Transverse colon (tissue), 4 donors: Measurements from ENCODE around the gene NDE1. TPM values are rescaled to one million over a fixed set of nuclear protein-coding genes. Genes with fewer than 3 reads are reported as not detected.

ENCODE experiments used
- DNase-seq: peaks from one replicate; pipeline ENCODE4 v3.0.0-alpha.2; 2019
- H3K27ac ChIP-seq, 4 donors: fragments of 200-600 bp; sonication (generic); 2 replicates each; pipeline ENCODE4 v1.5.1; 2016 to 2018; ENCODE audit warnings: inconsistent platforms in 4 of 4
- H3K27me3 ChIP-seq: fragments of 200-600 bp; sonication (generic); 2 replicates; pipeline ENCODE4 v1.5.1; 2017; ENCODE audit warnings: inconsistent platforms
- H3K36me3 ChIP-seq, 4 donors: fragments of 200-600 bp; sonication (generic); 2 replicates each; pipeline ENCODE4 v1.5.1; 2017 to 2019; ENCODE audit warnings: inconsistent platforms in 4 of 4
- H3K4me1 ChIP-seq, 4 donors: fragments of 200-600 bp; sonication (generic); 2 replicates each; pipeline ENCODE4 v1.5.1; 2017 to 2020; ENCODE audit warnings: inconsistent platforms in 4 of 4
- H3K4me3 ChIP-seq, 4 donors: fragments of 200-600 bp; sonication (generic); 1 replicate in 1 of 4; 2 replicates in 3 of 4; pipeline versions ENCODE4 v1.5.1 to v1.6.1; 2017 to 2019; ENCODE audit warnings: inconsistent platforms in 4 of 4
- H3K9me3 ChIP-seq, 2 donors: fragments of 200-600 bp; sonication (generic); 2 replicates each; pipeline ENCODE4 v1.5.1; 2017 to 2019; ENCODE audit warnings: inconsistent platforms in 2 of 2
- EP300 ChIP-seq: sonication (generic); formaldehyde crosslinking; IDR thresholded peaks from one replicate; pipeline ENCODE4 v1.6.1; 2017; ENCODE audit warnings: antibody characterized with exemption, low read depth
- POLR2A ChIP-seq: fragments of 450-650 bp; IDR thresholded peaks from one replicate; pipeline ENCODE4 v1.6.1; 2016; ENCODE audit warnings: antibody characterized with exemption, mild to moderate bottlenecking, moderate library complexity
- POLR2AphosphoS5 ChIP-seq, 3 donors: sonication (generic); formaldehyde crosslinking; IDR thresholded peaks; one replicate each; pipeline ENCODE4 v1.6.1; 2016; ENCODE audit warnings: antibody characterized with exemption in 3 of 3
- whole genome bisulfite sequencing, 2 donors: methylation state at CpG; one replicate each; pipeline ENCODE4 v1.1.5; 2018; ENCODE audit warnings: low coverage in 1 of 2; 5-methylcytosine and 5-hydroxymethylcytosine counted together
- in situ Hi-C, 4 donors: fragments of 200-750 bp; cut with MboI; loops; one replicate each; pipeline versions ENCODE4 v1.15.0 to v1.15.1; 2017; ENCODE audit warnings: low sequenced_read_pairs in 3 of 4, low pct_ligation_motif_present in 1 of 4, low pct_unique_long_range_greater_than_20kb in 1 of 4
- intact Hi-C: fragments of 100-400 bp; cut with DNase I; formaldehyde crosslinking; loops from one replicate; pipeline ENCODE4 v1.15.1; 2023; ENCODE audit warnings: low total_unique reads
- total RNA-seq, 4 donors: library from RNA; depleted of rRNA; stranded (reverse); fragments of >200 nt; gene quantifications; one replicate each; pipeline ENCODE4 v1.1.0, GENCODE V29; 2016
- TF ChIP-seq, protein P1 (sequence below), 5 experiments: fragments of 200-600 bp in 3 of 5; fragments of 450-650 bp in 2 of 5; sonication (generic) in 3 of 5; IDR thresholded peaks; 1 replicate in 2 of 5; 2 replicates in 3 of 5; pipeline ENCODE4 v1.5.1; 2016 to 2017; ENCODE audit warnings: antibody characterized with exemption in 5 of 5, inconsistent platforms in 3 of 5, mild to moderate bottlenecking in 2 of 5, moderate library complexity in 1 of 5

Gene NDE1
- total RNA-seq, 4 donors from 2014 or later = 21.0 to 47.6 (median 36.3) TPM

DNA sequence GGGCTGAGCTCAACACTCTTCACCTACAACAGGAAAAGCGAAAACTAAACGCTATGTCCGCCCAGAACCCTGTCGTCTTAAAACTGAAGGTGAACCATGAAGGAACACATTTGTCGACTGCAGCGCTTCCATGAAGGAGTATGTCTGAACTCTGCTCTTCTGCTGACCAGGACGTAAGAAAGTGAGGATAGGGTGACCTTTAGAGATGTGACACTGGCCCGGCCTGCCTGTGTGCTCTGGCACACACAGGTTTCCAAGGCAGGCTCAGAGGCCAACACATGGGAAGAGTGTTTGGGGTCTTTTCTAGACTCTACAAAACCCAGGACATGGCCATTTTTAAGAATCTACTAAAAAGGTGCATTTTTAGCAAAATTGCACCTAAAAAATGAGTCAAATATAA, 28.2 kb upstream of the NDE1 start:
- intact Hi-C loops = no loop called here
- Histone ChIP-seq H3K27ac (no peak overlapping the region), H3K4me3 (no peak overlapping the region), H3K27me3 (no peaks in the 10 kb centered on the region), H3K4me1 (no peaks in the 10 kb centered on the region), H3K9me3 (no peaks in the 10 kb centered on the region), H3K36me3 (peaks cover 0 to 74% (median 29%) of the 10 kb centered on the region in 4 donors)
- no peak for DNase-seq
- 78 to 95% methylated on average over 5 to 8 of the region's 8 CpGs for WGBS, 2 donors
- no peak for TF ChIP-seq POLR2A
- TF ChIP-seq POLR2AphosphoS5 (IDR thresholded peaks at IDR 0.05) = no peak
- no peak for TF ChIP-seq EP300
- TF ChIP-seq, protein P1, sequence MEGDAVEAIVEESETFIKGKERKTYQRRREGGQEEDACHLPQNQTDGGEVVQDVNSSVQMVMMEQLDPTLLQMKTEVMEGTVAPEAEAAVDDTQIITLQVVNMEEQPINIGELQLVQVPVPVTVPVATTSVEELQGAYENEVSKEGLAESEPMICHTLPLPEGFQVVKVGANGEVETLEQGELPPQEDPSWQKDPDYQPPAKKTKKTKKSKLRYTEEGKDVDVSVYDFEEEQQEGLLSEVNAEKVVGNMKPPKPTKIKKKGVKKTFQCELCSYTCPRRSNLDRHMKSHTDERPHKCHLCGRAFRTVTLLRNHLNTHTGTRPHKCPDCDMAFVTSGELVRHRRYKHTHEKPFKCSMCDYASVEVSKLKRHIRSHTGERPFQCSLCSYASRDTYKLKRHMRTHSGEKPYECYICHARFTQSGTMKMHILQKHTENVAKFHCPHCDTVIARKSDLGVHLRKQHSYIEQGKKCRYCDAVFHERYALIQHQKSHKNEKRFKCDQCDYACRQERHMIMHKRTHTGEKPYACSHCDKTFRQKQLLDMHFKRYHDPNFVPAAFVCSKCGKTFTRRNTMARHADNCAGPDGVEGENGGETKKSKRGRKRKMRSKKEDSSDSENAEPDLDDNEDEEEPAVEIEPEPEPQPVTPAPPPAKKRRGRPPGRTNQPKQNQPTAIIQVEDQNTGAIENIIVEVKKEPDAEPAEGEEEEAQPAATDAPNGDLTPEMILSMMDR (IDR thresholded peaks at IDR 0.05) = no peak
- in situ Hi-C loops = no loop called here

- DNase-seq = no peak
- Histone ChIP-seq H3K9me3 (no peaks in the 10 kb centered on the region), H3K4me3 (no peak overlapping the region), H3K4me1 (peaks cover 0 to 6% (median 2%) of the 10 kb centered on the region in 4 donors), H3K27ac (no peak overlapping the region), H3K36me3 (peaks cover 0 to 66% (median 31%) of the 10 kb centered on the region in 4 donors), H3K27me3 (no peaks in the 10 kb centered on the region)
- TF ChIP-seq POLR2AphosphoS5 (IDR thresholded peaks at IDR 0.05) (no peak), EP300 (no peak), POLR2A (no peak)
- TF ChIP-seq, protein P1 (IDR thresholded peaks at IDR 0.05) = no peak
- 92 to 97% methylated on average over 1 to 2 of the region's 2 CpGs for WGBS, 2 donors
- intact Hi-C loops = no loop called here
- in situ Hi-C loops = no loop called here
Observed at GRCh38 chr16:15631730-15632409, 18.2 kb upstream of the NDE1 start.

DNA sequence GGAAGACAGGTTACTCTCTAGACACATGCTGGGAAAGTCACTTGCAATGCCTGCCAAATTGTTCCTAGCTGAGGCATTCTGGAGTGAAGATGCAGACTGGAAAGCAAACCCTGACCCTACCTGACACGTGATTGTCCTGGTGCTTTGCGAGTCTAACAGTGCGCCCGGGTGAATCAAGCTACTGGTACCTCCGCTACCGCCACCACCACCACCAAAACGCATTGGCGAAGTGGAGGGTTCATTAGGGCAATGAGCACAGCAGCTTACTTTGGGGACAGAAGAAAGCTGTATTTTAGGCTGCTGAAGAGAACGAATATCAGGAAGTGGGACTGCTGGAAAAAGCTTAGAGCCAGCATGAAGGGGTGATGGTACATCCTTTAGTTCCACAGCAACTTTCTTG, 14.1 kb upstream of the NDE1 start:
- no peaks in the 10 kb centered on the region for H3K27me3 ChIP-seq
- peaks cover 0 to 7% (median 6%) of the 10 kb centered on the region in 4 donors for H3K4me1 ChIP-seq
- H3K9me3 ChIP-seq = no peaks in the 10 kb centered on the region
- H3K4me3 ChIP-seq = no peak overlapping the region
- intact Hi-C loops = no loop called here
- H3K27ac ChIP-seq = no peak overlapping the region
- DNase-seq = no peak
- WGBS, 2 donors = 91% methylated on average over 9 of the region's 9 CpGs; no CpG with 5 or more reads in 1 of the 2 donors
- no peak for TF ChIP-seq EP300
- no peak for TF ChIP-seq POLR2A
- TF ChIP-seq POLR2AphosphoS5 (IDR thresholded peaks at IDR 0.05) = no peak
- TF ChIP-seq, protein P1 (IDR thresholded peaks at IDR 0.05) = no peak
- in situ Hi-C loops = no loop called here
- H3K36me3 ChIP-seq = peaks cover 0 to 75% (median 32%) of the 10 kb centered on the region in 4 donors

- Histone ChIP-seq H3K36me3 (peaks cover 0 to 70% (median 29%) of the 10 kb centered on the region in 4 donors), H3K27me3 (no peaks in the 10 kb centered on the region), H3K27ac (no peak overlapping the region), H3K4me3 (no peak overlapping the region), H3K4me1 (peaks cover under 1 to 12% (median 11%) of the 10 kb centered on the region in 4 donors), H3K9me3 (no peaks in the 10 kb centered on the region)
- TF ChIP-seq POLR2A (no peak), POLR2AphosphoS5 (IDR thresholded peaks at IDR 0.05) (no peak), EP300 (no peak)
- TF ChIP-seq, protein P1 (IDR thresholded peaks at IDR 0.05) = no peak
- intact Hi-C loops (no loop called here), in situ Hi-C loops (no loop called here)
- DNase-seq = no peak
Observed at GRCh38 chr16:15636392-15636873, 13.6 kb upstream of the NDE1 start.
